SK-N-SH (cell line): ENCODE results near the gene ATP2B2. TPM values are rescaled to one million over a fixed set of nuclear protein-coding genes. Genes with fewer than 3 reads are reported as not detected.

Experiments used
- CTCF ChIA-PET: fragments of 300-600, 350-600 bp; formaldehyde crosslinking; extraction: SDS; loops from one replicate; lab custom pipeline; 2021; lab: Yijun Ruan, JAX
- POLR2A ChIA-PET: fragments of 350-600 bp; sonication (Branson Sonifier 250); formaldehyde crosslinking; extraction: SDS; loops from one replicate; lab custom pipeline; 2020; ENCODE audit warnings: antibody characterized with exemption, inconsistent platforms; lab: Yijun Ruan, JAX
- DNase-seq: peaks from one replicate; pipeline ENCODE4 v3.0.0; 2012
- H2AFZ ChIP-seq: fragments of 200-600 bp; sonication (generic); 2 replicates; pipeline ENCODE4 v1.8.1; 2016; ENCODE audit warnings: antibody characterized with exemption, mild to moderate bottlenecking, low read depth
- H3F3A ChIP-seq: fragments of 200-600 bp; sonication (generic); replicated peaks from 2 replicates; pipeline ENCODE3; 2016; ENCODE audit warnings: antibody characterized with exemption, mild to moderate bottlenecking; ENCODE audit not compliant: insufficient read depth
- H3K27ac ChIP-seq, 2 experiments: fragments of 200-500 bp in 1 of 2; fragments of 200-600 bp in 1 of 2; sonication (Bioruptor generic) in 1 of 2; sonication (generic), shearing (Covaris generic) in 1 of 2; 2 replicates each; pipeline versions ENCODE4 v1.5.1 to v1.6.1; 2014 to 2016; ENCODE audit warnings: low read depth in 2 of 2, inconsistent platforms in 1 of 2, low read length in 1 of 2, mild to moderate bottlenecking in 1 of 2, mixed read lengths in 1 of 2
- H3K27me3 ChIP-seq: fragments of 200-600 bp; sonication (generic), shearing (Covaris generic); 2 replicates; pipeline ENCODE4 v1.6.1; 2016; ENCODE audit warnings: mixed run types; ENCODE audit not compliant: insufficient read depth
- H3K36me3 ChIP-seq, 2 experiments: fragments of 200-500 bp in 1 of 2; fragments of 200-600 bp in 1 of 2; sonication (Bioruptor generic) in 1 of 2; sonication (generic) in 1 of 2; replicated peaks in 1 of 2; 2 replicates each; pipeline versions ENCODE3 to v1.5.1; 2014 to 2016; ENCODE audit warnings: low read length in 1 of 2, mild to moderate bottlenecking in 1 of 2; ENCODE audit not compliant: insufficient read depth in 2 of 2, control insufficient read depth in 1 of 2
- H3K4me1 ChIP-seq, 2 experiments: fragments of 200-500 bp in 1 of 2; fragments of 200-600 bp in 1 of 2; sonication (Bioruptor generic) in 1 of 2; sonication (generic), shearing (Covaris generic) in 1 of 2; 2 replicates each; pipeline versions ENCODE4 v1.5.1 to v1.6.1; 2014 to 2016; ENCODE audit warnings: low read depth in 1 of 2, low read length in 1 of 2, mixed run types in 1 of 2; ENCODE audit not compliant: insufficient read depth in 2 of 2, control insufficient read depth in 1 of 2
- H3K4me2 ChIP-seq: fragments of 200-600 bp; sonication (generic), shearing (Covaris generic); 2 replicates; pipeline ENCODE4 v1.6.1; 2017; ENCODE audit warnings: mixed run types
- H3K4me3 ChIP-seq, 2 experiments: fragments of 200-500 bp in 1 of 2; fragments of 200-600 bp in 1 of 2; sonication (Bioruptor generic) in 1 of 2; sonication (generic), shearing (Covaris generic) in 1 of 2; 2 replicates each; pipeline versions ENCODE4 v1.5.1 to v1.8.1; 2014 to 2016; ENCODE audit warnings: low read depth in 2 of 2, inconsistent platforms in 1 of 2, low read length in 1 of 2, mild to moderate bottlenecking in 1 of 2, mixed read lengths in 1 of 2, moderate library complexity in 1 of 2
- H3K79me2 ChIP-seq: fragments of 200-600 bp; sonication (generic); 2 replicates; pipeline ENCODE4 v1.8.1; 2017; ENCODE audit warnings: mild to moderate bottlenecking; ENCODE audit not compliant: insufficient read depth
- H3K9ac ChIP-seq: fragments of 200-600 bp; sonication (generic); 2 replicates; pipeline ENCODE4 v1.6.1; 2017; ENCODE audit warnings: mixed run types
- H3K9me2 ChIP-seq: fragments of 200-600 bp; sonication (generic); 2 replicates; pipeline ENCODE4 v1.6.1; 2017; ENCODE audit warnings: mixed run types
- H3K9me3 ChIP-seq: fragments of 200-600 bp; sonication (generic); 2 replicates; pipeline ENCODE4 v1.6.1; 2017; ENCODE audit warnings: mixed run types, mild to moderate bottlenecking, moderate library complexity
- H4K20me1 ChIP-seq: fragments of 200-600 bp; sonication (generic); 2 replicates; pipeline ENCODE4 v1.6.1; 2017; ENCODE audit warnings: mild to moderate bottlenecking, mixed run types; ENCODE audit not compliant: insufficient read depth
- ELF1 ChIP-seq: IDR thresholded peaks from 2 replicates; pipeline ENCODE4 v1.4.0; 2012
- EP300 ChIP-seq, 2 experiments: IDR thresholded peaks; 2 replicates each; pipeline versions ENCODE4 v1.4.0 to v1.6.1; 2012; ENCODE audit warnings: borderline replicate concordance in 1 of 2, low read depth in 1 of 2, low read length in 1 of 2
- NRF1 ChIP-seq: IDR thresholded peaks from 2 replicates; pipeline ENCODE4 v1.6.1; 2012; ENCODE audit warnings: low read depth, mild to moderate bottlenecking, low read length
- REST ChIP-seq: IDR thresholded peaks from 2 replicates; pipeline ENCODE4 v1.6.1; 2012; ENCODE audit warnings: mild to moderate bottlenecking, low read depth, low read length, moderate library complexity
- TCF12 ChIP-seq: IDR thresholded peaks from 2 replicates; pipeline ENCODE4 v1.4.0; 2012
- TEAD4 ChIP-seq: IDR thresholded peaks from 2 replicates; pipeline ENCODE4 v1.4.0; 2012; ENCODE audit warnings: mild to moderate bottlenecking, borderline replicate concordance; ENCODE audit not compliant: insufficient read depth
- WGBS: methylation state at CpG from one replicate; pipeline ENCODE4 v1.1.6; 2017; ENCODE audit warnings: low lambda C conversion rate; 5-methylcytosine and 5-hydroxymethylcytosine counted together
- polyA plus RNA-seq, 3 experiments: library from polyadenylated mRNA; depleted of rRNA; stranded (reverse); fragments of >200 nt; gene quantifications; 2 replicates each; pipeline ENCODE4 v1.2.3, GENCODE V29; 2012
- TF ChIP-seq, protein P1 (sequence below): IDR thresholded peaks from 2 replicates; pipeline ENCODE4 v1.4.0; 2012; ENCODE audit warnings: low read depth, borderline replicate concordance

ATP2B2 gene
- polyA plus RNA-seq, 1 of the 3 experiments (the other 2 are of a cell fraction), result 0.15 TPM

GRCh38 chr3:10317961-10318350 lies 187.4 kb downstream of the ATP2B2 start:
- Histone ChIP-seq H3K36me3 (peaks cover 56 to 58% of the 10 kb centered on the region in 2 experiments), H3K4me1 (peaks cover 4 to 8% of the 10 kb centered on the region in 2 experiments; a peak in 3 of 4 replicates), H4K20me1 (peaks cover 41% of the 10 kb centered on the region), H3K79me2 (peaks cover 67% of the 10 kb centered on the region), H3K4me2 (no peak overlapping the region), H3K4me3 (no peak overlapping the region), H2AFZ (no peak overlapping the region), H3K27ac (no peak overlapping the region), H3K9me2 (no peaks in the 10 kb centered on the region), H3K9ac (no peak overlapping the region), H3K27me3 (no peaks in the 10 kb centered on the region), H3K9me3 (no peaks in the 10 kb centered on the region), H3F3A (no peaks in the 10 kb centered on the region)
- WGBS, result 91% methylated on average over 3 of the region's 3 CpGs
- ChIA-PET CTCF (interaction anchor here (5.9 kb wide), 1 partner anchor 421 kb away, joined by 29 read pairs; no protein-coding TSS in a partner anchor), POLR2A (no interaction called here)
- no peak for DNase-seq
- TF ChIP-seq REST, result no peak

- TF ChIP-seq, protein P1, sequence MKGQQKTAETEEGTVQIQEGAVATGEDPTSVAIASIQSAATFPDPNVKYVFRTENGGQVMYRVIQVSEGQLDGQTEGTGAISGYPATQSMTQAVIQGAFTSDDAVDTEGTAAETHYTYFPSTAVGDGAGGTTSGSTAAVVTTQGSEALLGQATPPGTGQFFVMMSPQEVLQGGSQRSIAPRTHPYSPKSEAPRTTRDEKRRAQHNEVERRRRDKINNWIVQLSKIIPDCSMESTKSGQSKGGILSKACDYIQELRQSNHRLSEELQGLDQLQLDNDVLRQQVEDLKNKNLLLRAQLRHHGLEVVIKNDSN, result no peak
- TF ChIP-seq TEAD4, result no peak
- no peak for TF ChIP-seq NRF1
- no peak for TF ChIP-seq TCF12
- TF ChIP-seq ELF1, result no peak
- TF ChIP-seq EP300 (IDR thresholded peaks at IDR 0.05; ENCODE audit: borderline replicate concordance in 1 of 2, low read depth in 1 of 2, low read length in 1 of 2), result no peak
- TF ChIP-seq, all 33 proteins: peak for 0
- H3F3A ChIP-seq, result no peaks in the 10 kb centered on the region
- no peaks in the 10 kb centered on the region for H3K9me2 ChIP-seq
- ChIA-PET CTCF (no interaction called here), POLR2A (no interaction called here)
- no peak overlapping the region for H3K9ac ChIP-seq
- H3K4me1 ChIP-seq, result peaks cover 4 to 8% of the 10 kb centered on the region in 2 experiments; a peak in 3 of 4 replicates
- H3K27me3 ChIP-seq, result no peaks in the 10 kb centered on the region
- H3K36me3 ChIP-seq, result peaks cover 58 to 61% of the 10 kb centered on the region in 2 experiments
- no peak for DNase-seq
- H3K27ac ChIP-seq, result no peak overlapping the region
- peaks cover 67% of the 10 kb centered on the region for H3K79me2 ChIP-seq
- H3K4me2 ChIP-seq, result no peak overlapping the region
- 96% methylated on average over 4 of the region's 4 CpGs for WGBS
- H4K20me1 ChIP-seq, result peaks cover 41% of the 10 kb centered on the region
- H3K9me3 ChIP-seq, result no peaks in the 10 kb centered on the region
- no peak overlapping the region for H3K4me3 ChIP-seq
- no peak overlapping the region for H2AFZ ChIP-seq
These were observed 187.9 kb downstream of the ATP2B2 start for GRCh38 chr3:10317311-10317960.
